22Rv1 (cell line): ENCODE data around the gene EFCAB7.

Experiments used
- CTCF ChIP-seq: fragments of 450-650 bp; IDR thresholded peaks from 2 replicates; pipeline ENCODE4 v1.5.1; 2017; ENCODE audit warnings: mild to moderate bottlenecking
- ZFX ChIP-seq: fragments of 450-650 bp; IDR thresholded peaks from 2 replicates; pipeline ENCODE4 v1.6.1; 2017; ENCODE audit warnings: antibody characterized with exemption, borderline replicate concordance

GRCh38 chr1:63486629-63487028 is 36.7 kb upstream of the EFCAB7 start:
- no peak for TF ChIP-seq CTCF
- TF ChIP-seq ZFX = no peak
